ENCODE data around the gene FANK1.

GRCh38 chr10:125995726-125996304 is 99.5 kb downstream of the FANK1 start:
- no peak for TF ChIP-seq CTCF (IDR thresholded peaks at IDR 0.05)
- TF ChIP-seq POLR2A (IDR thresholded peaks at IDR 0.05): no peak
